Stimulated activated naive B cell treated with anti-CD40 and anti-IgM and Interleukin-4, amounts not matched to agents 10 μg/mL and 1 μg/mL and 100 μg/mL, for 72 hours (primary cell): Measurements from ENCODE around the gene ZNF502.
"Not testable (repeated sequence)": the region's sequence is repeated elsewhere in the genome, so short reads cannot be mapped to it uniquely, and the experiment has no call there.

Experiments
- ATAC-seq, 2 donors: fragments of 150-1000 bp; cut with Tn5 transposase; replicated peaks; 2 replicates each; pipeline ENCODE4 v1.10.0; 2021; ENCODE audit warnings: moderate library complexity in 1 of 2
- DNase-seq: peaks from one replicate; pipeline ENCODE4 v3.0.0; 2021
- H3K27ac Mint-ChIP-seq: one replicate; pipeline ENCODE4 v1.8.0; 2022; ENCODE audit warnings: mild to moderate bottlenecking, mixed read lengths
- H3K27me3 Mint-ChIP-seq, 2 donors: one replicate each; pipeline ENCODE4 v1.8.0; 2022; ENCODE audit warnings: mixed read lengths in 2 of 2
- H3K36me3 Mint-ChIP-seq, 2 donors: one replicate each; pipeline ENCODE4 v1.8.0; 2022; ENCODE audit warnings: mixed read lengths in 2 of 2, mild to moderate bottlenecking in 1 of 2
- H3K4me1 Mint-ChIP-seq, 2 donors: one replicate each; pipeline ENCODE4 v1.8.0; 2022; ENCODE audit warnings: mixed read lengths in 2 of 2, mild to moderate bottlenecking in 1 of 2
- H3K4me3 Mint-ChIP-seq, 2 donors: one replicate each; pipeline ENCODE4 v1.8.0; 2022; ENCODE audit warnings: mild to moderate bottlenecking in 2 of 2, mixed read lengths in 2 of 2, moderate library complexity in 1 of 2
- H3K9me3 Mint-ChIP-seq, 2 donors: one replicate each; pipeline ENCODE4 v1.8.0; 2022; ENCODE audit warnings: mixed read lengths in 2 of 2, mild to moderate bottlenecking in 1 of 2

ZNF502 gene

GRCh38 chr3:44712455-44713075 lies at the start of gene ZNF502:
Gene ZNF502, plus strand, starts transcription at chr3:44712660. Its CDS starts 7,602 bp downstream, at chr3:44720262.
- DNase-seq (peak; percentile 67), ATAC-seq (peak; percentile 97 to 99)
- Mint-ChIP-seq H3K27me3 (peaks cover 15 to 26% of the 10 kb centered on the region in 2 donors), H3K27ac (peak within 1 kb of the TSS; percentile 98), H3K4me3 (peak within 1 kb of the TSS; percentile 97 to 99), H3K4me1 (peaks cover 4 to 16% of the 10 kb centered on the region in 2 donors), H3K36me3 (peaks cover 39 to 54% of the 10 kb centered on the region in 2 donors), H3K9me3 (peaks cover 26 to 28% of the 10 kb centered on the region in 2 donors)

GRCh38 chr3:44665173-44665572 lies 47.3 kb upstream of the ZNF502 start:
- ATAC-seq (no peak), DNase-seq (no peak)
- H3K4me1 Mint-ChIP-seq: no peaks in the 10 kb centered on the region
- H3K27me3 Mint-ChIP-seq: no peaks in the 10 kb centered on the region
- H3K4me3 Mint-ChIP-seq: no peak overlapping the region
- H3K9me3 Mint-ChIP-seq: peaks cover 11 to 13% of the 10 kb centered on the region in 2 donors
- H3K27ac Mint-ChIP-seq: no peak overlapping the region
- peaks cover 31 to 72% of the 10 kb centered on the region in 2 donors for H3K36me3 Mint-ChIP-seq

GRCh38 chr3:44666346-44666745 lies 46.1 kb upstream of the ZNF502 start:
- Mint-ChIP-seq H3K36me3 (peaks cover 25 to 61% of the 10 kb centered on the region in 2 donors), H3K27ac (no peak overlapping the region), H3K27me3 (no peaks in the 10 kb centered on the region), H3K9me3 (peaks cover 9 to 11% of the 10 kb centered on the region in 2 donors), H3K4me3 (no peak overlapping the region), H3K4me1 (no peaks in the 10 kb centered on the region)
- DNase-seq (no peak), ATAC-seq (no peak)

GRCh38 chr3:44669760-44670159 lies 42.7 kb upstream of the ZNF502 start:
- no peaks in the 10 kb centered on the region for H3K27me3 Mint-ChIP-seq
- DNase-seq (no peak), ATAC-seq (no peak)
- peaks cover 15 to 16% of the 10 kb centered on the region in 2 donors for H3K9me3 Mint-ChIP-seq
- no peaks in the 10 kb centered on the region for H3K4me1 Mint-ChIP-seq
- peaks cover 14 to 56% of the 10 kb centered on the region in 2 donors for H3K36me3 Mint-ChIP-seq
- no peak overlapping the region for H3K4me3 Mint-ChIP-seq
- no peak overlapping the region for H3K27ac Mint-ChIP-seq

GRCh38 chr3:44673466-44673865 lies 39.0 kb upstream of the ZNF502 start:
- ATAC-seq, H3K27ac Mint-ChIP-seq, DNase-seq, H3K4me1 Mint-ChIP-seq, H3K27me3 Mint-ChIP-seq, H3K4me3 Mint-ChIP-seq, H3K9me3 Mint-ChIP-seq: not testable (repeated sequence)
- H3K36me3 Mint-ChIP-seq: peaks cover 7 to 36% of the 10 kb centered on the region in 2 donors

GRCh38 chr3:44674211-44674610 lies 38.2 kb upstream of the ZNF502 start:
- H3K36me3 Mint-ChIP-seq: peaks cover 7 to 36% of the 10 kb centered on the region in 2 donors
- no peak for ATAC-seq
- no peak overlapping the region for H3K4me3 Mint-ChIP-seq
- no peak overlapping the region for H3K27ac Mint-ChIP-seq
- H3K4me1 Mint-ChIP-seq: no peaks in the 10 kb centered on the region
- H3K27me3 Mint-ChIP-seq: no peaks in the 10 kb centered on the region
- no peak for DNase-seq
- H3K9me3 Mint-ChIP-seq: peaks cover 8 to 9% of the 10 kb centered on the region in 2 donors

- Mint-ChIP-seq H3K9me3 (peaks cover 8 to 10% of the 10 kb centered on the region in 2 donors), H3K36me3 (peaks cover 22 to 39% of the 10 kb centered on the region in 2 donors), H3K4me3 (no peak overlapping the region), H3K27me3 (no peaks in the 10 kb centered on the region), H3K27ac (no peak overlapping the region), H3K4me1 (no peaks in the 10 kb centered on the region)
- DNase-seq: no peak
- no peak for ATAC-seq
These were observed 33.9 kb upstream of the ZNF502 start for GRCh38 chr3:44678480-44679116.

GRCh38 chr3:44680921-44681455 lies 31.5 kb upstream of the ZNF502 start:
- no peak for DNase-seq
- Mint-ChIP-seq H3K4me3 (no peak overlapping the region), H3K27ac (no peak overlapping the region), H3K27me3 (no peaks in the 10 kb centered on the region), H3K9me3 (peaks cover 10% of the 10 kb centered on the region in 2 donors), H3K36me3 (peaks cover 41 to 43% of the 10 kb centered on the region in 2 donors), H3K4me1 (peaks cover 2 to 17% of the 10 kb centered on the region in 2 donors)
- ATAC-seq: no peak

GRCh38 chr3:44682182-44682896 lies 30.1 kb upstream of the ZNF502 start:
- peaks cover 17 to 18% of the 10 kb centered on the region in 2 donors for H3K9me3 Mint-ChIP-seq

GRCh38 chr3:44685128-44685800 lies 27.2 kb upstream of the ZNF502 start:
- Mint-ChIP-seq H3K27me3 (peaks cover 29 to 33% of the 10 kb centered on the region in 2 donors), H3K4me3 (peak overlapping the region; percentile 86 to 91), H3K4me1 (peaks cover 2 to 21% of the 10 kb centered on the region in 2 donors), H3K36me3 (peaks cover 38 to 44% of the 10 kb centered on the region in 2 donors), H3K9me3 (peaks cover 18 to 20% of the 10 kb centered on the region in 2 donors), H3K27ac (peak overlapping the region; percentile 43)
- DNase-seq (peak; percentile 81), ATAC-seq (peak; percentile 99)

More at GRCh38 chr3:44682182-44682896, 30.1 kb upstream of the ZNF502 start:
- H3K4me3 Mint-ChIP-seq: no peak overlapping the region
- no peak for DNase-seq
- peaks cover 38 to 44% of the 10 kb centered on the region in 2 donors for H3K36me3 Mint-ChIP-seq
- H3K4me1 Mint-ChIP-seq: peaks cover 2 to 21% of the 10 kb centered on the region in 2 donors
- ATAC-seq: no peak
- no peak overlapping the region for H3K27ac Mint-ChIP-seq
- peaks cover 7% of the 10 kb centered on the region in 2 donors for H3K27me3 Mint-ChIP-seq

- Mint-ChIP-seq H3K9me3 (peaks cover 23% of the 10 kb centered on the region in 2 donors), H3K4me1 (peaks cover 2 to 21% of the 10 kb centered on the region in 2 donors), H3K4me3 (no peak overlapping the region), H3K27me3 (peaks cover 47 to 58% of the 10 kb centered on the region in 2 donors), H3K36me3 (peaks cover 23 to 28% of the 10 kb centered on the region in 2 donors), H3K27ac (no peak overlapping the region)
- DNase-seq (no peak), ATAC-seq (no peak)
These were observed 24.6 kb upstream of the ZNF502 start for GRCh38 chr3:44687898-44688297.

GRCh38 chr3:44721231-44722102 lies 9.0 kb downstream of the ZNF502 start:
- ATAC-seq: no peak
- H3K9me3 Mint-ChIP-seq: peaks cover 42 to 49% of the 10 kb centered on the region in 2 donors
- H3K4me1 Mint-ChIP-seq: no peaks in the 10 kb centered on the region

GRCh38 chr3:44722103-44722401 lies 9.6 kb downstream of the ZNF502 start:
- Mint-ChIP-seq H3K4me1 (no peaks in the 10 kb centered on the region), H3K9me3 (peaks cover 39 to 45% of the 10 kb centered on the region in 2 donors), H3K36me3 (peaks cover 63 to 76% of the 10 kb centered on the region in 2 donors), H3K27me3 (no peaks in the 10 kb centered on the region), H3K4me3 (no peak overlapping the region), H3K27ac (no peak overlapping the region)
- DNase-seq (no peak), ATAC-seq (no peak)

More at GRCh38 chr3:44721231-44722102, 9.0 kb downstream of the ZNF502 start:
- Mint-ChIP-seq H3K4me3 (no peak overlapping the region), H3K36me3 (peaks cover 68 to 82% of the 10 kb centered on the region in 2 donors), H3K27me3 (no peaks in the 10 kb centered on the region), H3K27ac (no peak overlapping the region)
- DNase-seq: no peak
